Right cardiac atrium (tissue), 5 donors: ENCODE results near the gene HGF. TPM values are rescaled to one million over a fixed set of nuclear protein-coding genes. Genes with fewer than 3 reads are reported as not detected.

ENCODE experiments used
- ATAC-seq, 2 donors: fragments of 200-7000 bp; cut with Tn5 transposase; one replicate each; pipeline versions ENCODE4 v1.8.0 to v1.9.1; 2020; ENCODE audit warnings: moderate library complexity in 2 of 2, mild to moderate bottlenecking in 1 of 2
- DNase-seq, 3 donors: peaks; one replicate each; pipeline ENCODE4 v3.0.0-alpha.2; 2020
- H3K27ac ChIP-seq: one replicate; pipeline ENCODE4 v1.5.1; 2013; ENCODE audit warnings: mild to moderate bottlenecking, low read length, control low read depth, moderate library complexity
- H3K27me3 ChIP-seq: one replicate; pipeline ENCODE4 v1.6.1; 2013; ENCODE audit not compliant: control insufficient read depth, insufficient read depth
- H3K4me1 ChIP-seq: one replicate; pipeline ENCODE4 v1.6.1; 2013; ENCODE audit warnings: low read length; ENCODE audit not compliant: control insufficient read depth, insufficient read depth
- H3K4me3 ChIP-seq: one replicate; pipeline ENCODE4 v1.5.1; 2013; ENCODE audit warnings: low read length, control low read depth
- H3K9me3 ChIP-seq: one replicate; pipeline ENCODE4 v1.6.1; 2013; ENCODE audit warnings: low read length; ENCODE audit not compliant: control insufficient read depth
- WGBS: extraction: QIAGEN DNeasy Blood & Tissue Kit; methylation state at CpG from one replicate; pipeline ENCODE4 v1.1.7; 2013; 5-methylcytosine and 5-hydroxymethylcytosine counted together
- intact Hi-C, 4 donors: fragments of 100-400 bp; cut with DNase I; formaldehyde crosslinking; loops; one replicate each; pipeline versions ENCODE4 v1.11.0 to v1.14.0; 2022 to 2023
- polyA plus RNA-seq: library from polyadenylated mRNA; stranded (reverse); fragments of 200-250 nt; gene quantifications from one replicate; pipeline ENCODE4 v1.2.3, GENCODE V29; 2013
- total RNA-seq, 4 donors: library from RNA; stranded (reverse); fragmentation: NEBNext Ultra II Directional; extraction: Animal tissue kit (Norgen Biotek cat#: 25700); gene quantifications; one replicate each; pipeline ENCODE4 v1.2.1, GENCODE V29; 2021
- donor health status: healthy with polysubstance abuse.
- donor health status: DM: no; HTN: yes; CAD: no.
- donor health status: DM: no; HTN: no; CAD: no.
- donor health status: DM: no; HTN: yes; CAD: no; lungs with severe emphysema.
- donor health status: DM: yes; HTN: yes; CAD: no.

The HGF gene
- total and polyA plus RNA-seq, 5 donors: 1.4 to 6.1 (median 3.9) TPM

DNA sequence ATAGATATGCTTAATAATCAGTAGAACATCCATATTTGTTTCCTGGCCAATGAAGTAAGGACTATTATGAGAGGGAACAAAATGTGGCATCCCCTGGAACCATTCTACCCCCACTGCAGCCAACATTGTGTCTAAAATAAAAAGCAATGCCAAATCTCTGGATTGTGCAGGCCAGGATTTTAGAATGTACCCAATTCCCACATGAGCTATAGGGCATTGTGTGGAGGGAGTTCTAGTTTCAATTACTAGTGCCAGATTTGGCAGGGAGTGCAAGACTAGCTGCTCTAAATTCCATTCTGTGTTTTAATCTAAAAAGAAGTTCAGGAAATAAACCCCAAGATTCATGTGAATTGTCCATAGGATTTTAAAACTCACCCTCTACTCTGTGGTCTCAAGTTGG, 112.3 kb downstream of the HGF start:
- Histone ChIP-seq H3K27ac (no peak overlapping the region), H3K9me3 (no peaks in the 10 kb centered on the region), H3K27me3 (no peaks in the 10 kb centered on the region), H3K4me3 (no peak overlapping the region), H3K4me1 (no peaks in the 10 kb centered on the region)
- no peak for ATAC-seq
- intact Hi-C loops: no loop called here
- no peak for DNase-seq

DNA sequence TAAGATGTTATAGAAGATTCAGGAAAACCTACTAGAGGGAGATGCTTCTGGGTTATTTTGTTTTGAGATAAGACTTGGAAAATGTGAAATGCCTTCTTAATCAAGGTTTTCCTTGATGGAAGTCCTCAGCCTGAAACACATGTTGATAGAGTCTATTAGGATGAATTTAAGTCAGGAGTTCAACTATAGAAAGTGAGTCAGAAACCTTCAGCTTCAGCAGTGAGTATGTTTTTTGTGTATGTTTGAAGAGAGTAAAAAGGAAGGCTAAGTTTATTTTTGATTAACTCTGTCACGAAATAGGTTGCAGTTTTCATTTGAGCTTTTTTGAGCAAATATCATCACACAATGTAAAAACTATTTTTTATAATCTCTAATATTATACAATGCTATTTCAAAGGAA, 114.6 kb downstream of the HGF start:
- DNase-seq (no peak), ATAC-seq (no peak)
- Histone ChIP-seq H3K27ac (no peak overlapping the region), H3K4me1 (no peaks in the 10 kb centered on the region), H3K4me3 (no peak overlapping the region), H3K27me3 (no peaks in the 10 kb centered on the region), H3K9me3 (no peaks in the 10 kb centered on the region)
- 80% methylated on average over 1 of the region's 1 CpG for WGBS
- intact Hi-C loops: no loop called here

DNA sequence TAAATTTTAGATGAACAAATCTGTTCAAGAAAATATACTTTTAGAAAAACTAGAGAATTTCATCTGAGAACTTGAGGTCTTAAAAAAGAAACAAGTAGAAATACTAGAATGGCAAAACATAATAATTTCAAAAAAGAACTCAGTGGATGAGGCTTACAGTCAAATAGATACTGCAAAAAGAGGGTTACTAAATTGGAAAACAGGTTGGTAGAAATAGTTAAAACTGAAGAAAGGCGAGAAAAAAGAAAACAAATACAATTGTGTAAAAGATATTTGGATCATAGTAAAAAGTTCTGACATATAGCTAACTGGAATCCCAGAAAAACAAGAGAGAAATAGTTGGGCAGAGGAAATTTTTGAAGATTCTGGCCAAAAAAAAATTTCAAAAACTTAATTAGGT, 117.6 kb downstream of the HGF start:
- ATAC-seq: no peak
- Histone ChIP-seq H3K4me3 (no peak overlapping the region), H3K27ac (no peak overlapping the region), H3K4me1 (no peaks in the 10 kb centered on the region), H3K9me3 (no peaks in the 10 kb centered on the region), H3K27me3 (no peaks in the 10 kb centered on the region)
- no peak for DNase-seq
- intact Hi-C loops: no loop called here
- 97% methylated on average over 1 of the region's 1 CpG for WGBS
